ENCODE data around the gene SELENBP1.
A peak's percentile ranks its signal among the peaks of the same experiment; 100 is the strongest.

SELENBP1 gene

DNA sequence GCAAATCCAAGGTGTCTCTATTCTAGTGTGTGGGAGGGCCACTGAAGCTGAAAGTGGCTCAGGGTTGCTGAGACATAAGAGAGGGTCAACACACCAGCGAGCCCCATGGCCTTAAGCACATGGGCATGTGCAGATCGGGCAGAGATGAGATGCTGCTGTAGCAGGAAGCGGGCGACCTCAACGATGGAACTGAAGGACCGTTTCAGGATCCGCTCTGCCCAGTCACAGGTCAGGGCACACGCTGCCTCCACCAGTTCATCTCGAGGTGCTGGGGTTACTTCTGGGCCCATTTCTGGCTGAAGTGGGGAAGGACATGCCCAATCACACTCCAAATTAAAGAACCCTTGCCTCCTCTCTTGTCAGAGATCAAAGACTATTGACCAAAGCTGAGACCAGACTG, 28.9 kb downstream of the SELENBP1 start:
- DNase-seq (ENCODE audit: low spot score): no peak

DNA sequence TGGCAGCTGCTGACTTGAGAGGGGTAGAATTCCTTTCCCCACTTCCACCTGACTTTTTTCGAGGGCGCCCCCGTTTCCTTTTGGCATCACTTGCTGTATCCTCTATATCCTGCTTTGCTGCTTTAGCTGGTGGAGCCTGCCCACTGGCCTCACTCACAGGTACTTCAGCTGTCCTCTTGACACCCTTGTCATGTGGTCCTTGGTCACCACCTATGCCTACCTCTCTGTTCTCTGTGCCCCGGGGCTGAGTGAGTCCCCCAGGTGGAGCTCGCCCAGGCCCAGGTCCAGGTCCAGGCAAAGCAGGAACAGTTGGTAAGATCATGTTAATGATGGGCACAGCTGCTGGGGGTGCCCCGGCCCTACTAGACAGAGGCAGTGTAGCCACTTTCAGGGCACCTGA, 29.9 kb downstream of the SELENBP1 start:
- DNase-seq (ENCODE audit: low spot score): no peak

DNA sequence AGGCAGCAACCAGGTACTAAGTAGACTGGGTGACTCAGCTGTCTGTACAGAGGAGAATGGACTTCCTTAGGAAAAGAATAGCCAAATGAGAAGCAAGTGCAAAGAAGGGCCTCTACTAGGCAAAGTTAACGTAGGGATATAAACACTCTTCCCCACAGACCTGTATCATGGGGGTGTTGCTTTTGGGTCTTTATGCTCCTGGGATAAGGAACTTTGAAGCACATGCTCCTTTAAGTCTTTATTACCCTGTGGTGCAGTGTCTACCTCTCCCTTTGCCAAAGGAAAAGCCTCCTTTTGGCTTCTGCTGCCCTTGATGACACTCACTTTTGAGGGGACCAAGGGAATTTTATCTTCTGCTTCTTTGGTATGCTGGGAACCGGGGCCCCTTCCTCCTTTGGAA, 30.5 kb downstream of the SELENBP1 start:
- no peak for DNase-seq (ENCODE audit: low spot score)

DNA sequence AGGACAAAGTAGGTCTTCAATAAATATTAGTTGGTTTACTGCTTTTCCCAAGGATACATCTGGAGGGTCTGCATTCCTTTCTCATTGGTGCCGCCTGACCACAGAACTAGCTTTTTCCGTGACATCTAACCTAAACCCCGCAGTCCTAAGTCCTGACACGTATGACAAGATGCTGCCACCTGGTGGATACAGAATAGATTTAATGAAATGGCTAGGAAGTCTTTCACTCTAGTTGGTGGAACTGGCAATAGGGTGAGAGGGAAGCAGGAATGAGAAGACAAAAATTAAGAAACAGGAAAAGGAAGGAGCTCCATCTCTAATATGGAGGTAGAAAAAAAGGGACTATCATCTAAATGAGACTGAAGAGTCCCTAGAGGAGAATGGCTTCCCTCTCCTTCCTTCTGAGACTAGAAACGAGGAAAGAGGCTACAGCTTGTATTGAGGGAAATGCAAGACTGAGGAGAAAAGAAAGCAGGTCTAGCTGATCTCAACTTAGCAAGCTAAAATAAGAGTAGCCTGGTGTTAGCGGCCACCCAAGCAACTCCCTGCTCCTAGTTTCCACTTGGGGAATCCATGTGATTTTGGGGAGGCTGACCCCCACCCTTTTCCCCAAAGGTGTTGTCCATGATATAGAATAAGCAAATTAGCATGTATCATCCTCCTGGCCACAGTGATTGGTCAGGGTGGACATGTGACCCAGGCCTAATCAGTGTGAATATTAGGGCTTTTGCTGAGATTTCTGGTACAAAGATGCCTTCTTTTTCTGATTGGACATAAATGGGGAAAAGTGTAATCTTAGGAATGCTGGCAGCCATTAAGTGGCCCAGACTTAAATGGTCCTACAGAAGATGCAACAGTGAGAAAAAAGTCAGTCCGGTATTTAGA, 31.4 kb downstream of the SELENBP1 start:
- DNase-seq (ENCODE audit: low spot score): peak; percentile 43

DNA sequence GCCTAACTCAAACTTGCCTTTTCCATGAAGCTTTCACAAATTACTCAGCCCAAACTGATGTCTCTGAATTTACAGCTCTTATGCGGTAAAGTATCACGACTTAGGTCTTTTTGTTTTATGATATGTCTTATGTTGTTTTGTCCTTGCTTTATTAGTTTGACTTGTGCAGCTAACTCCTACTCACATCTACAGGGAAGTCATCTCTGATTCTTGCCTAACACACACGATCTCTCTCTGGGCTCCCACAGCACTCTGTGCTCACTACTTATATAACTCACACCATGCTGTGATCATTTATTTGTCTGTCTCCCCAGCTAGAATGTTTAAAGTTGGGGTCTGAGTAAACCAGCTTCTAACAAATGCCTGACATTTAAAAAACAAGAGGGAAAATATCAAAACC, 35.9 kb downstream of the SELENBP1 start:
- no peak for DNase-seq (ENCODE audit: low spot score)

DNA sequence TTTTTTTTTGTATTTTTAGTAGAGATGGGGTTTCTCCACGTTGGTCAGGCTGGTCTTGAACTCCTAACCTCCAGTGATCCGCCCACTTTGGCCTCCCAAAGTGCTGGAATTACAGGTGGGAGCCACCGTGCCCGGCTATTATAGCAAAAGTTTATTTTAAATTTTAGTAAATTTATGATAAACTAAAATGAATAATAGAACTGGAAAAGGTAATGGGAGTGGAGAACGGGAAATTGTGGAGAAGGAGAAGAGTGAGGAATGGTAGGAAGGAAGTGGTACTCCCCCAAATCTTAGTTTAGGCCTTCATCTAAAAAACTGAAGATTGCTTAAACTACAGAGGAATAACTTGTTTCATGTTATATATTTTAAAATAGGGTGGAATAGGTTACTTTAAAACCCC, 37.7 kb downstream of the SELENBP1 start:
- no peak for DNase-seq (ENCODE audit: low spot score)

DNA sequence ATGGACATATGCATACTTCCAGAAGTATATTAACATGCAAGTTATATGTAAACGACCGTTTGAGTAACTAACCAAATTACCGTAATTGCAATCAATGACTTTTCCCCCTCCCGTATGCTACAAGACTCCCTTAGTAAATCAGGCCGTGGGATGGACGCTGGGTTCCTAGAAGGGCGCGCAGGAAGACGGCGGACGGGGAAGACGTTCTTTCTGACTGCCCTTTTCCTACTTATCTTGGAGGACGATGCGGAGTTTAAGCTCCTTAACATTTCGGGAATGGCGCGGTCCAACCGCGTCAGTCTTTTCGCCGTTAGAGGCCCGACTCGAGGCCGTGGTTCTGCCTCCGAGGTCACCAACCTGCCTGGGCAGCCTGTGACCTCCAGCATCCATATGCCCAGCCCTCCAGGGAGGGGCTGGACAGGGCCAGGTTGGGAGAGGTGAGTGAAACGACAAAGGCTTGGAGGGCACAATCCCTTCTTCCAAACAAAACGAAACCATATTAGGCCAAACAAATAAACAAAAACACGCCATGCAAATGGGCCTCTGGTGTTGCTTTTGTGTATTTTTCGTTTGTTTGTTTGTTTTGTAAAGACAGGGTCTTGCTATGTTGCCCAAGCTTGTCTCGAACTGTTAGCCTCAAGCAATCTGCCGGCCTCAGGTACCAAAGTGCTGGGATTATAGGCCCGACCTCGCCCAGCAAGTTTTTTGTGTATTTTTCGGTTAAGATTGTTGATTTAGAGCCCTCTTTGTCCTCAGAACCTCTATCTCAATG, 44.4 kb downstream of the SELENBP1 start:
- DNase-seq (ENCODE audit: low spot score): peak; percentile 27

DNA sequence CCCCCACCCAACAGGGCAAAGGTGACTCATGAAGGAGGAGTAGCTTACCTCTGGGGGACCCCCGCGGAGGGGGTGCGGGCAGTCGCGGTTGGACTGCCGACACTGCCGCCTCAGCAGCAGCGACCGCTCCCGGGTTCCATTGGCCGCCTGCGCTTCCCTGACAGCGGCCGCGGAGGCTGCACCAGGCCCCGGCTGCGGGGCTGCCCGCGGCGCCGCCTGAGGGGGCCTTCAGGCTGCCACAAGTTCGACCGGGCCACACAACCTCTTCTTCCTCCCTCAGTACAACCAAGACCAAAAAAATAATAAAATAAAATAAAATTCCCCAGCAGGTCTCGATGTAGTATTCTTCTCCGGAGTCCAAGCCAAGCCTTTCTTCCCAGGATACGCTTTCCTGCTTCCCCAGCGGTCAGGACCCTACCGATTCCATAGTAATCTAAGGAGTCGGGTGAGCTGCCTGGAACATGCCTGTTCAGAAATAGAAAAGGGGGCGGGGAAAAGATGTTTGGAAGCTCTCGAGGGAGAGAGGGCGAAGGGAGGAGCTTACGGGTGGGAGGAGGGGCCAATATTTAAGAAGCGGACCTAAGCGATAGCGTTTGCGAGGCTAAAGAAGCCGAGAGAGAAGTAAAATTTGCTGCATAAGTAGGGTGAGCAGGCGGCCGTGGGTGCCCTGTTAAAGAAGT, 45.1 kb downstream of the SELENBP1 start, which contains the start of gene PI4KB:
Gene PI4KB, minus strand, starts transcription at position 194 of the 680 bp plus-strand sequence. CDS start 10,935 bp downstream, outside the sequence.
- DNase-seq (ENCODE audit: low spot score): peak; percentile 87

DNA sequence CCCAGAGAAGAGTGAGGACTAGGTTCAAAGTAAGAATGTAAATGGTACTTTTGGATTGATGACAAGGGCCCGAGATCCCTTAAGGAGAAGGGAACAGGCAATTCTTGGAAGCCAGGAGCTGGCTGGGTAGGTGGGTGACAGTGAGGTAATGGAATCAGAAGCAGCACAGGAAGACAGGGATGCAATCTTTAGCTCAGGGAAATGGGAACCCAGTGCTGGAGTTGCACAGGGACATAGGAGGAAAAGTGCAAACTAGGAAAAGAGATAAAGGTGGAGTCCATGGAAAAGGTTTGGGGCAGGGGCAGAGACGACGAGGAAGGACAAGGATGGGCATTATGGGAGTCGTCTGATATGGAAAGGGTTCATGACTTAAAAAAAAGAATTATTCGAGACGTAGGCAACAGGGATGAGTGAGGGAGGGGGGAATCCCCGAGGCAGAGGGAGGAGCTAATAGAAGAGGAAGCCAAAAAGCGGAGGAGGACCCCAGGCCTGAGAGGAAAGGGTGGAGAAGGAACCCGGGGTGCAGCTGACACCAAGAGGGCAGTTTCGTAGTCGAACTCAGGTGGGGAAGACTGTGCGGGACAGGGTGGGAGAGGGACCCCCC, 45.8 kb downstream of the SELENBP1 start:
- DNase-seq (ENCODE audit: low spot score): peak; percentile 34

DNA sequence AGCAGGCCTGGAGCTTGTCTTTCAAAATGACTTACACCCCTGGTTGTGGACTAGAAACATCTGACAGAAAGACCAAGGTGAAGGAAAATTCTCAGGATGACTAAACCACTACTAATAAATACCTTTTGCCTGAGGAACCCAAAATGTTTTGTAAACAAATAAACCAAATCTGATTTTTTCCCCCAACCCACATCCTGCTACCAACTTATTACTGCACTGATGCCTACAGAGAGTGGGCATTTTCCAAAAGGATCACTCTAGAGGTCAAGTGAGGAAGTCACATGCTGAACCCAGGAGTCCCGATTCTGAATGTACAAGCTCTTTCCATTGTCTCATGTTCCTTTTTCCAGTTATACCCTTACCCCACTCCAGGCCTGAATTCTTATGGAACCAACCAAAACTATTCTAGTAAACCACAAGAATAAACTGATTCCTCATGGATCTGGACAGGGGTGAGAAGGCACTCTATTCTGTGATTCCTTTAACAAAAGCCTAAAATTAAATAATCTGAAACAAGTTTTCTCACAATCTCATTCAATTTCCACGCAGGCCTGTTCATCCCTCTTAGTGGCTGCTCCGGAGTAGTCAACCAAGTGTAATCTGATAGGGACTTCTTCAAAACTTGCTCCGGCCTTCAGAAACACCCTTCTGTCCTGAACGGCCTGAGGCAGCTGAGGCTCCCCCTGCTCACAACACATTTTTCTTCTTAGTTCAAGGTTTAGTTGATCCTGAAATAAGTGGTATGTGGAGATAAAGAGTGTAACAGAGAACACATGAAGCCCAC, 46.7 kb downstream of the SELENBP1 start:
- DNase-seq (ENCODE audit: low spot score): no peak

DNA sequence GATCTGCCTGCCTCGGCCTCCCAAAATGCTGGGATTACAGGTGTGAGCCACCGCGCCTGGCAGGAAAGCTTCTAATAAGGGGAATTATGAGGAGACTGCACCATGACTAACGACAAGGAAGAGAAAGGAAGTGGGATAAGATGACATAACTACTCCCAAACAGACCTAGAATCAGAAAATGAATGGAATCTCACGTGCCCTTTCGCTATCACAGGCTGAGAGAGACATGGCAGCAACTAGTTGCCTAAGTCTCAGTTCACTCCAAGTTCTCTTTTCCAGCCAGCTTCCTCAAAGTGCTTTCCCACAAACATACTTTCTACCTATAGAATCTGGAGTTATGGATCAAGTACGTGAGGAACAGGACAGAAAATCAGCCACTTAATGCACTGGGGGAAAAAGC, 47.3 kb downstream of the SELENBP1 start:
- DNase-seq (ENCODE audit: low spot score): no peak

DNA sequence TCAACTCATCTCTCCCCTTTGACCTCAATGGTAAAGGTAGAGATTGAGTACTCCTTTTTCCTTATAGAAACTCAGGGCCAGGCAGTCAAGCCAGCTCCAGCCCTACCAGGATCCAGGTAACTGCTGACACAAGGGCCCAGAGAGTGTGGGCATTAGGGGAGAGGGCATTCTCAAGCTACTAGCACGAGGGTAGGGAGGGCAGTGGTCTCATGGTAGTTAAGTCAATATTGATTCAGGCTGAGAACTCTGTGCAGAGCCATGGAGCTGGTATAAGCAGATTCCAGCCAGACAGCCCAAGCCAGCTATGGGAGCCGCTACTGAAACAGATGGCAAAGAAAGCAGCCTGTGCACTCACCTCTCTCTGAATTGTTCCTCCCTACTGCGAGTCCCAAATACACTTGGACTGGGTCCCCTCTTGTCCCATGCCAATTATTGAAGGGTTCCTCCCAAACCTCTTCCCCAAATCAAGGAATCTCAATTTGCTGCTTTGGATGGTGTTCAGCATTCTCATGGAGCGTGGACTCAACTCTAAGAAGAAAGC, 48.0 kb downstream of the SELENBP1 start:
- DNase-seq (ENCODE audit: low spot score): no peak

DNA sequence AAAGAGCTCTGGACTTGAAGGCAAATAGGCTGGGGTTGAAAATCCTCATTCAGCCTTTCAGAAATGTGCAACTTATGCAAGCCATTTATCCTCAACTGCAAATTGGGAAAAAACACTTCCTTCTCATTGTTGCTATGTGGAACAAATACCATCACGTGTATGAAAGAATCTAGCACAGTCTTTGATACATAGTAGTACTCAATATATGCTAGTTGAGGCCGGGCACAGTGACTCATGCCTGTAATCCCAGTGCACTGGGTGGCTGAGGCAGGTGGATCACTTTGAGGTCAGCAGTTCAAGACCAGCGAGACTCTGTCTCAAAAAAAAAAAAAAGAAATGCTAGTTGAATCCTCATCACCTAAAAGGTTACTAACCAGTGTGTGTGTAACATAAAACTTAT, 53.5 kb downstream of the SELENBP1 start:
- no peak for DNase-seq (ENCODE audit: low spot score)

DNA sequence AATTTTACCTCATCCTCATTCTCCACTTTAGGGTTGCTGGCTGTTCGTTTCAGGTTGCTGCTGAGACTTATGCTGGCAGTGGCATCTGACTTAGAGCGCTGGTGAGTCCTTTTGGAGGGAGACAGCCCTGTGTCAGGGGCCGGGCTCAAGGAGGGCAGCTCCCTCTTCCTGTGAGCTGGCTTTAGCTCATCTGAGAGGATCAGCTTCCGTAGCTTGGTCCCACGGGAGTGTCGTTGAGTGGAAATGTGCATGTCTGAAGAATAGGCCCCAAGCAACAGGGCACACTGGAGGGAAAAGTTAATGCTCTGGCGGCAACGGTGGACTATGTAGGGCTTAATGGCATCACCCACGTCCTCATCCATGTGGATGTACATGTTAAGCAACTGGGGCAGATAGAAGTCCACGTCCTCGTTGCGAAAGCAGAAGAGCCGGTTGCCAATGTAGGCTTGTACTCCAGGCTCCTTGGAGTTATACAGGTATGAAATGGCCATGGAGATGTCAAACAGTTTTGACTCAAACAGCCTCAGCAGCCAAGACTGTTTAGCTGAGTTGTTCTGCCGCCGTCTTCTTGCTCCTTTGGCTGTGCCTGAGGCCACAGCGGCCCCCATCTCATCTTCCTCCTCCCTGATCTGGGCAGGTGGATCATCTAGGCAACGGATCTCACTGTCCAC, 56.8 kb downstream of the SELENBP1 start:
- no peak for DNase-seq (ENCODE audit: low spot score)

All from HuH-7 (cell line).